DOHH2 (cell line): ENCODE measurements around the gene RCC2.

ENCODE experiments used
- H3F3A ChIP-seq: fragments of 200-600 bp; sonication (generic), shearing (Covaris generic); 2 replicates; pipeline ENCODE4 v1.6.0; 2016; ENCODE audit warnings: antibody characterized with exemption, mild to moderate bottlenecking; ENCODE audit not compliant: control insufficient read depth, insufficient read depth
- H3K27ac ChIP-seq: fragments of 200-600 bp; sonication (generic); 2 replicates; pipeline ENCODE4 v1.5.1; 2014; ENCODE audit warnings: low read depth, mild to moderate bottlenecking, low read length, moderate library complexity
- H3K27me3 ChIP-seq: fragments of 200-600 bp; sonication (generic); 2 replicates; pipeline ENCODE4 v1.6.1; 2014; ENCODE audit warnings: mild to moderate bottlenecking, low read length, mixed read lengths; ENCODE audit not compliant: control insufficient read depth
- H3K36me3 ChIP-seq: fragments of 200-600 bp; sonication (generic); 2 replicates; pipeline ENCODE4 v1.6.1; 2014; ENCODE audit warnings: mild to moderate bottlenecking, low read length, moderate library complexity, mixed read lengths; ENCODE audit not compliant: control insufficient read depth
- H3K4me1 ChIP-seq: fragments of 200-600 bp; sonication (generic); 2 replicates; pipeline ENCODE4 v1.6.1; 2014; ENCODE audit warnings: mild to moderate bottlenecking, low read length, mixed read lengths; ENCODE audit not compliant: control insufficient read depth
- H3K4me2 ChIP-seq: fragments of 200-600 bp; sonication (generic); 2 replicates; pipeline ENCODE4 v1.6.0; 2014; ENCODE audit warnings: mild to moderate bottlenecking, low read length, moderate library complexity
- H3K4me3 ChIP-seq: fragments of 200-600 bp; sonication (generic); 2 replicates; pipeline ENCODE4 v1.5.1; 2014; ENCODE audit warnings: mild to moderate bottlenecking, low read length, mixed read lengths
- H3K79me2 ChIP-seq: fragments of 200-600 bp; sonication (generic); 2 replicates; pipeline ENCODE4 v1.6.1; 2014; ENCODE audit warnings: mild to moderate bottlenecking, low read length, mixed read lengths; ENCODE audit not compliant: control insufficient read depth
- H3K9me2 ChIP-seq: fragments of 200-600 bp; sonication (generic); replicated peaks from 2 replicates; pipeline ENCODE4 v1.6.1; 2014; ENCODE audit warnings: mild to moderate bottlenecking, low read length, mixed read lengths; ENCODE audit not compliant: control insufficient read depth
- H3K9me3 ChIP-seq: fragments of 200-600 bp; sonication (generic); 2 replicates; pipeline ENCODE4 v1.6.1; 2014; ENCODE audit warnings: antibody characterized with exemption, low read length, mixed read lengths; ENCODE audit not compliant: control insufficient read depth, insufficient read depth
- H4K20me1 ChIP-seq: fragments of 200-600 bp; sonication (generic); 2 replicates; pipeline ENCODE4 v1.6.0; 2014; ENCODE audit warnings: low read depth, mild to moderate bottlenecking, antibody characterized with exemption, low read length, moderate library complexity; ENCODE audit not compliant: control insufficient read depth, insufficient read depth
- CTCF ChIP-seq: fragments of 200-600 bp; sonication (generic); IDR thresholded peaks from one replicate; pipeline ENCODE4 v1.5.1; 2014; ENCODE audit warnings: antibody characterized with exemption, mild to moderate bottlenecking, low read depth, low read length; ENCODE audit not compliant: poor library complexity, severe bottlenecking
- EZH2phosphoT487 ChIP-seq: fragments of 200-600 bp; sonication (generic); IDR thresholded peaks from 2 replicates; pipeline ENCODE4 v1.6.1; 2017; ENCODE audit warnings: borderline replicate concordance, mild to moderate bottlenecking, antibody characterized with exemption, low read length, moderate library complexity, mixed read lengths

The RCC2 gene

GRCh38 chr1:17427696-17428660 lies 11.5 kb downstream of the RCC2 start:
- no peaks in the 10 kb centered on the region for H3K27me3 ChIP-seq
- no peak for TF ChIP-seq EZH2phosphoT487
- TF ChIP-seq CTCF = no peak
- no peaks in the 10 kb centered on the region for H3K9me2 ChIP-seq
- H3F3A ChIP-seq = peaks cover 3% of the 10 kb centered on the region; the same call in 1 of the 2 replicates
- peaks cover 58% of the 10 kb centered on the region for H4K20me1 ChIP-seq
- H3K27ac ChIP-seq = no peak overlapping the region
- H3K79me2 ChIP-seq = peaks cover 93% of the 10 kb centered on the region
- no peaks in the 10 kb centered on the region for H3K9me3 ChIP-seq
- H3K4me2 ChIP-seq = no peak overlapping the region
- peaks cover 8% of the 10 kb centered on the region for H3K4me1 ChIP-seq
- H3K4me3 ChIP-seq = no peak overlapping the region
- peaks cover 92% of the 10 kb centered on the region for H3K36me3 ChIP-seq

DNA sequence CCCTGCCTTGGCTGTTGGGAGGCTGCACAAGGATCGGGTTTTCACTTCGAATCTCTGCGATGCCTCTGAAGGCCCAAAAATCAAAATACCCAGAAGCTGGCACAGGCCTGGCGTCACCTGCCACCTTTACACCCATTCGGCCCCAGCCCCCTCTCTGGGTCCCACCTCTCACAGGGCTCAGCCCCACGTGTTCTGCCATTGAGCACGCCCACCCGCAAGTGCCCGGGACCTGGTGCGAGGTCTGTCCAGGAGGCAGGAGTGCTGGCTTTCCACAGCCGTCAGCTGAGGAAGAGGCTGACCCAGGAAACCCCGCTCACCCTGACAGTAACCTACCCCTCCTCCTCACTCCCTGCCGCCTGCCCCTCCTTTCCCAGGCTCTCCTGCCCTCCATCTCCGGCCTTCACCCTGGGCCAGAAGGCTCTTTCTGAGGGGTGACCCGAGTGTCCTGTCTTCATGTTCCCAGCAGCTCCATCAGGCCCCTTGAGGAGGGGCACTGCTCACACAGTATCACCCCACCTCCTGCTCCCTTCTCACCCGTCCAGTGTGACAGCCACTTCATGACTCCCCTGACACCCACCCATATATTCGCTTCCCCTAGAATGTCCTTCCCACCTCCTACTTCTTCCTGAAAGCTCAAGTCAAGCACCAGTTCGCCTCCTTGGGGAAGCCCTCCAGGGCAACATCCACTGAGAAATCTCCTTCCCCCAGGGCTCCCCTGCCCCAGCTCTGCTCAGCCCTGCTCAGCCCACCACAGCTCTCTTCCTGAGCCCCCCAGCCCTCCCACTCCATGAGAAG lies 13.5 kb downstream of the RCC2 start:
- H3K27ac ChIP-seq = no peak overlapping the region
- H3F3A ChIP-seq = peaks cover 15% of the 10 kb centered on the region
- H3K9me3 ChIP-seq = no peaks in the 10 kb centered on the region
- no peak for TF ChIP-seq EZH2phosphoT487
- no peak for TF ChIP-seq CTCF
- H4K20me1 ChIP-seq = peaks cover 43% of the 10 kb centered on the region
- H3K36me3 ChIP-seq = peaks cover 93% of the 10 kb centered on the region
- no peak overlapping the region for H3K4me3 ChIP-seq
- no peaks in the 10 kb centered on the region for H3K27me3 ChIP-seq
- H3K4me1 ChIP-seq = no peaks in the 10 kb centered on the region
- H3K79me2 ChIP-seq = peaks cover 81% of the 10 kb centered on the region
- H3K4me2 ChIP-seq = no peak overlapping the region
- H3K9me2 ChIP-seq = no peaks in the 10 kb centered on the region

GRCh38 chr1:17423781-17424245 lies 15.7 kb downstream of the RCC2 start:
- Histone ChIP-seq H3K36me3 (peaks cover 92% of the 10 kb centered on the region), H3K9me2 (no peaks in the 10 kb centered on the region), H3K27me3 (no peaks in the 10 kb centered on the region), H3K4me1 (no peaks in the 10 kb centered on the region), H3F3A (peaks cover 23% of the 10 kb centered on the region), H3K9me3 (no peaks in the 10 kb centered on the region), H3K79me2 (peaks cover 73% of the 10 kb centered on the region), H3K4me3 (no peak overlapping the region), H3K4me2 (no peak overlapping the region), H4K20me1 (peaks cover 38% of the 10 kb centered on the region), H3K27ac (no peak overlapping the region)
- no peak for TF ChIP-seq EZH2phosphoT487
- TF ChIP-seq CTCF = no peak
